ENCODE data around the gene SEMA3C.

DNA sequence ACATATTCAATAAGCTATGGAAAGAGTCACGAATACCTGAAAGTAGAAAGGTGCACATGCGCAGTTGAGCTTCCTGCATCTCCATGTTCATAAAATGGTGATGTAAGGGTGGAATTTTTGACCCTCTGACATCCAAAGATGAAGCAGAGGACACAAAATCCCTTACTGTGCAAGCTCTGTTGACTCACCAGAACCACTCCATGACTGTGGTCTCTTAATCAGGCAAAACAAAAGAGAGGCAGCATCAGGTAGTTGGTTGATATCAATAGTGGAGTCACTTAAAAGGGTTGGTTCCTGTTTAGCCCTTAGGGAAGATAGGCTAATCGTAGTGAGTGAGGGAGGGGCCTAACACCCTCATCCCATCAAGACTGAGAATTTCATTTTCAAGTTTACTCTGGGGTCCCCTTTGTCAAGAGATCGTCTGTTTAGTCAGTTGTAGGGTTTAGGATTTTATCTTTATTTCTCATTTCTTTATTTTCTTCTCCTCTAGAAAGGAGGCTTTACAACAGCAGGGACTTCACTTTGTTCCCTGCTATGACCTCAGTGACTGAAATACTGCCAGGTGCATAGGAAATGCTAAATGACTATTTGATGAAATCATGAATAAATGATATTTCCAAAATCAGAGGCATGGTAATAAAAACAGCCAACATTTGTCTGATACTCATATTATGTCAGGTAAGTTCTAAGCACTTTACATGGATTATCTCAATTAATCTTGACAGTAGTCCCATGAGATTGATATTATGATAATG, 182.3 kb downstream of the SEMA3C start:
- TF ChIP-seq, protein P1, sequence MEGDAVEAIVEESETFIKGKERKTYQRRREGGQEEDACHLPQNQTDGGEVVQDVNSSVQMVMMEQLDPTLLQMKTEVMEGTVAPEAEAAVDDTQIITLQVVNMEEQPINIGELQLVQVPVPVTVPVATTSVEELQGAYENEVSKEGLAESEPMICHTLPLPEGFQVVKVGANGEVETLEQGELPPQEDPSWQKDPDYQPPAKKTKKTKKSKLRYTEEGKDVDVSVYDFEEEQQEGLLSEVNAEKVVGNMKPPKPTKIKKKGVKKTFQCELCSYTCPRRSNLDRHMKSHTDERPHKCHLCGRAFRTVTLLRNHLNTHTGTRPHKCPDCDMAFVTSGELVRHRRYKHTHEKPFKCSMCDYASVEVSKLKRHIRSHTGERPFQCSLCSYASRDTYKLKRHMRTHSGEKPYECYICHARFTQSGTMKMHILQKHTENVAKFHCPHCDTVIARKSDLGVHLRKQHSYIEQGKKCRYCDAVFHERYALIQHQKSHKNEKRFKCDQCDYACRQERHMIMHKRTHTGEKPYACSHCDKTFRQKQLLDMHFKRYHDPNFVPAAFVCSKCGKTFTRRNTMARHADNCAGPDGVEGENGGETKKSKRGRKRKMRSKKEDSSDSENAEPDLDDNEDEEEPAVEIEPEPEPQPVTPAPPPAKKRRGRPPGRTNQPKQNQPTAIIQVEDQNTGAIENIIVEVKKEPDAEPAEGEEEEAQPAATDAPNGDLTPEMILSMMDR (IDR thresholded peaks at IDR 0.05; ENCODE audit: insufficient read depth, low read depth, low read length): no peak
- no peak for TF ChIP-seq EZH2 (IDR thresholded peaks at IDR 0.05; ENCODE audit: insufficient read depth, low read length)
